Measurements from ENCODE around the gene PLPP3.

The PLPP3 gene

GRCh38 chr1:56537660-56538059 is 41.7 kb downstream of the PLPP3 start:
- in situ Hi-C loops (cut with HindIII; ENCODE audit: low pct_unique_long_range_greater_than_20kb, low sequenced_read_pairs) = no loop called here
- TF ChIP-seq JUND (IDR thresholded peaks at IDR 0.05; ENCODE audit: low read depth) = no peak
- DNase-seq (ENCODE audit: low read depth in 1 of 2, low spot score in 1 of 2) = no peak

- no peak for TF ChIP-seq JUND (IDR thresholded peaks at IDR 0.05; ENCODE audit: low read depth)
- in situ Hi-C loops (cut with HindIII; ENCODE audit: low pct_unique_long_range_greater_than_20kb, low sequenced_read_pairs) = no loop called here
- no peak for DNase-seq (ENCODE audit: low read depth in 1 of 2, low spot score in 1 of 2)
Measured at GRCh38 chr1:56535939-56536338, 43.4 kb downstream of the PLPP3 start.

GRCh38 chr1:56535362-56535761 is 44.0 kb downstream of the PLPP3 start:
- in situ Hi-C loops (cut with HindIII; ENCODE audit: low pct_unique_long_range_greater_than_20kb, low sequenced_read_pairs) = no loop called here
- DNase-seq (ENCODE audit: low read depth in 1 of 2, low spot score in 1 of 2) = no peak
- TF ChIP-seq JUND (IDR thresholded peaks at IDR 0.05; ENCODE audit: low read depth) = no peak

- DNase-seq (ENCODE audit: low read depth in 1 of 2, low spot score in 1 of 2) = no peak
- in situ Hi-C loops (cut with HindIII; ENCODE audit: low pct_unique_long_range_greater_than_20kb, low sequenced_read_pairs) = no loop called here
- TF ChIP-seq JUND (IDR thresholded peaks at IDR 0.05; ENCODE audit: low read depth) = no peak
Measured at GRCh38 chr1:56534130-56534651, 45.2 kb downstream of the PLPP3 start.

GRCh38 chr1:56533621-56534020 is 45.7 kb downstream of the PLPP3 start:
- in situ Hi-C loops (cut with HindIII; ENCODE audit: low pct_unique_long_range_greater_than_20kb, low sequenced_read_pairs) = no loop called here
- TF ChIP-seq JUND (IDR thresholded peaks at IDR 0.05; ENCODE audit: low read depth) = no peak
- no peak for DNase-seq (ENCODE audit: low read depth in 1 of 2, low spot score in 1 of 2)

GRCh38 chr1:56533197-56533596 is 46.2 kb downstream of the PLPP3 start:
- DNase-seq (ENCODE audit: low read depth in 1 of 2, low spot score in 1 of 2) = no peak

GRCh38 chr1:56532350-56532683 is 47.0 kb downstream of the PLPP3 start:
- in situ Hi-C loops (cut with HindIII; ENCODE audit: low pct_unique_long_range_greater_than_20kb, low sequenced_read_pairs) = no loop called here
- no peak for DNase-seq (ENCODE audit: low read depth in 1 of 2, low spot score in 1 of 2)
- no peak for TF ChIP-seq JUND (IDR thresholded peaks at IDR 0.05; ENCODE audit: low read depth)

More at GRCh38 chr1:56533197-56533596, 46.2 kb downstream of the PLPP3 start:
- in situ Hi-C loops (cut with HindIII; ENCODE audit: low pct_unique_long_range_greater_than_20kb, low sequenced_read_pairs) = no loop called here
- TF ChIP-seq JUND (IDR thresholded peaks at IDR 0.05; ENCODE audit: low read depth) = no peak

- in situ Hi-C loops (cut with HindIII; ENCODE audit: low pct_unique_long_range_greater_than_20kb, low sequenced_read_pairs) = no loop called here
- no peak for TF ChIP-seq JUND (IDR thresholded peaks at IDR 0.05; ENCODE audit: low read depth)
- no peak for DNase-seq (ENCODE audit: low read depth in 1 of 2, low spot score in 1 of 2)
Measured at GRCh38 chr1:56531624-56532349, 47.6 kb downstream of the PLPP3 start.

GRCh38 chr1:56529801-56530200 is 49.6 kb downstream of the PLPP3 start:
- no peak for TF ChIP-seq JUND (IDR thresholded peaks at IDR 0.05; ENCODE audit: low read depth)
- DNase-seq (ENCODE audit: low read depth in 1 of 2, low spot score in 1 of 2) = no peak
- in situ Hi-C loops (cut with HindIII; ENCODE audit: low pct_unique_long_range_greater_than_20kb, low sequenced_read_pairs) = no loop called here

GRCh38 chr1:56527548-56528302 is 51.6 kb downstream of the PLPP3 start:
- no peak for TF ChIP-seq JUND (IDR thresholded peaks at IDR 0.05; ENCODE audit: low read depth)
- no peak for DNase-seq (ENCODE audit: low read depth in 1 of 2, low spot score in 1 of 2)
- in situ Hi-C loops (cut with HindIII; ENCODE audit: low pct_unique_long_range_greater_than_20kb, low sequenced_read_pairs) = no loop called here

- no peak for DNase-seq (ENCODE audit: low read depth in 1 of 2, low spot score in 1 of 2)
- no peak for TF ChIP-seq JUND (IDR thresholded peaks at IDR 0.05; ENCODE audit: low read depth)
- in situ Hi-C loops (cut with HindIII; ENCODE audit: low pct_unique_long_range_greater_than_20kb, low sequenced_read_pairs) = no loop called here
Measured at GRCh38 chr1:56526571-56527174, 52.7 kb downstream of the PLPP3 start.

- no peak for DNase-seq (ENCODE audit: low read depth in 1 of 2, low spot score in 1 of 2)
- in situ Hi-C loops (cut with HindIII; ENCODE audit: low pct_unique_long_range_greater_than_20kb, low sequenced_read_pairs) = no loop called here
- TF ChIP-seq JUND (IDR thresholded peaks at IDR 0.05; ENCODE audit: low read depth) = no peak
Measured at GRCh38 chr1:56525489-56526041, 53.8 kb downstream of the PLPP3 start.

- TF ChIP-seq JUND (IDR thresholded peaks at IDR 0.05; ENCODE audit: low read depth) = no peak
- DNase-seq (ENCODE audit: low read depth in 1 of 2, low spot score in 1 of 2) = no peak
- in situ Hi-C loops (cut with HindIII; ENCODE audit: low pct_unique_long_range_greater_than_20kb, low sequenced_read_pairs) = no loop called here
Measured at GRCh38 chr1:56524263-56524662, 55.1 kb downstream of the PLPP3 start.

Measured in T47D (cell line).